Stomach smooth muscle (tissue), 2 donors: Measurements from ENCODE around the gene ADSL.

ENCODE experiments used
- H3K27ac ChIP-seq: one replicate; pipeline ENCODE4 v1.7.0; 2013; ENCODE audit warnings: mild to moderate bottlenecking, low read length, inconsistent platforms
- H3K27me3 ChIP-seq, 2 donors: one replicate each; pipeline ENCODE4 v1.7.0; 2013; ENCODE audit warnings: low read length in 2 of 2; ENCODE audit not compliant: insufficient read depth in 2 of 2, control insufficient read depth in 1 of 2
- H3K36me3 ChIP-seq, 2 donors: one replicate each; pipeline ENCODE4 v1.7.0; 2013; ENCODE audit warnings: low read length in 2 of 2; ENCODE audit not compliant: control insufficient read depth in 2 of 2, insufficient read depth in 2 of 2
- H3K4me1 ChIP-seq: one replicate; pipeline ENCODE4 v1.7.0; 2013; ENCODE audit warnings: low read length; ENCODE audit not compliant: control insufficient read depth, insufficient read depth
- H3K4me3 ChIP-seq, 2 donors: one replicate each; pipeline ENCODE4 v1.7.0; 2013; ENCODE audit warnings: low read length in 2 of 2
- H3K9ac ChIP-seq, 2 donors: one replicate each; pipeline ENCODE4 v1.7.0; 2013; ENCODE audit warnings: low read length in 2 of 2, mild to moderate bottlenecking in 1 of 2
- H3K9me3 ChIP-seq, 2 donors: one replicate each; pipeline ENCODE4 v1.7.0; 2013; ENCODE audit warnings: low read length in 2 of 2; ENCODE audit not compliant: control insufficient read depth in 2 of 2
- donor health status: healthy.
- donor health status: Pancreatic carcinoma.

Gene ADSL

DNA sequence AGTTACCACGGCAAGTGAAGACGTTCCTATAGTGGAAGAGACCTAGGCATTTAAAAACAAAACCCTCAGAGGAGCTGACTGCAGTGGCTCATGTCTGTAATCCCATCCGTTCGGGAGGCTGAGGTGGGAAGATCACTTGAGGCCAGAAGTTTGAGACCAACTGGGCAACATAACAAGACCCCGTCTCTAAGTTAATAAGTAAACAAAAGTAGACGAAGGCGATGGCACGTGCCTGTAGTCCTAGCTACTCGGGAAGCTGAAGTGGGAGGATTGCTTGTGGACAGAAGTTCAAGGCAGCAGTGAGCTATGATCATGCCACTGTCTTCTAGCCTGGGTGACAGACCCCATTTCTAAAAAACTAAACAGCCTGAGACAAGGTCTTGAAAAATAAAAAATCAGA, 3.8 kb upstream of the ADSL start:
- no peaks in the 10 kb centered on the region for H3K27me3 ChIP-seq
- no peak overlapping the region for H3K9ac ChIP-seq
- H3K27ac ChIP-seq = no peak overlapping the region
- peaks cover 0 to 2% of the 10 kb centered on the region in 2 donors for H3K36me3 ChIP-seq
- H3K4me3 ChIP-seq = no peak overlapping the region
- H3K9me3 ChIP-seq = no peaks in the 10 kb centered on the region
- H3K4me1 ChIP-seq = peaks cover 15% of the 10 kb centered on the region

DNA sequence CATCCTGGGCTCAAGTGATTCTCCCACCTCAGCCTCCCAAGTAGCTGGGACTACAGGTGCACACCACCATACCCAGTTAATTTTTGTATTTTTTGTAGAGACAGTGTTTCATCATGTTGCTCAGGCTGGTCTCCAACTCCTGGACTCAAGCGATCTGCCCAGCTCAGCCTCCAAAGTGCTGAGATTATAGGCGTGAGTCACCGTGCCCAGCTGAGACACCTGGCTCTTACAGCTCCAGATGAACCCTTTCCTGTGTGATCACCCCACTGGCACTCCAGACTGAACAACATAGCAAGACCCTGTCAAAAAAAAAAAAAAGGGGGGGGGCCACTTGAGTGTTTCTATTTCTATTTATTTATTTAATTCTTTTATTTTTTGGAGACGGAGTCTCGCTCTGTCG, 1.0 kb upstream of the ADSL start:
- Histone ChIP-seq H3K9ac (no peak overlapping the region), H3K9me3 (no peaks in the 10 kb centered on the region), H3K27ac (no peak overlapping the region), H3K4me1 (peaks cover 24% of the 10 kb centered on the region), H3K4me3 (peak overlapping the region in 1 of 2 donors; percentile 94), H3K27me3 (no peaks in the 10 kb centered on the region), H3K36me3 (peaks cover 3 to 6% of the 10 kb centered on the region in 2 donors)

GRCh38 chr22:40345815-40346184, 500 bp upstream of the ADSL start:
- peak overlapping the region; percentile 77 for H3K27ac ChIP-seq
- peak overlapping the region; percentile 83 to 86 for H3K9ac ChIP-seq
- peaks cover 5 to 6% of the 10 kb centered on the region in 2 donors for H3K36me3 ChIP-seq

DNA sequence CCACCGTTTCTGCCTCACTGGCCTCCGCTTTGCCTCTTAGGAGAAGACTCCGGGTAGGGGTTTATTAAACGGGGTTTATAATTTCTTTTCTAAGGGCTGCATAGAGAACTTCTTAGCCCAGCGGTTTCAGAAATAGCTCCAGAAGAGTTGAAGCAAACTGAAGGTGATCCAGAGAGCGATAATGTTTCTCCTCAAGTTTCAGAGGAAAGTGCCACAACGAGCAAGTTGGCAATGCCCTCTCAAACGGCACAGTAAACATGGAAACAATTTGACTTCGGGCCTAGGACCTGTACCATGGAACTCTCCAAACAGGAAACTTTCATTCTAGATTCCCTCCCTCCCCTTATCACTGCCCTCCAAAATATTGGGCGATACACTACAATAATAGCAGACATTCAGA, 1.0 kb downstream of the ADSL start:
- peak overlapping the region; percentile 83 to 86 for H3K9ac ChIP-seq
- peaks cover 24% of the 10 kb centered on the region for H3K4me1 ChIP-seq
- no peaks in the 10 kb centered on the region for H3K9me3 ChIP-seq
- H3K27ac ChIP-seq = peak overlapping the region; percentile 77
- H3K27me3 ChIP-seq = no peaks in the 10 kb centered on the region
- H3K36me3 ChIP-seq = peaks cover 6 to 10% of the 10 kb centered on the region in 2 donors
- H3K4me3 ChIP-seq = peak overlapping the region; percentile 87 to 94

More at GRCh38 chr22:40345815-40346184, 500 bp upstream of the ADSL start:
- H3K27me3 ChIP-seq = no peaks in the 10 kb centered on the region
- H3K9me3 ChIP-seq = no peaks in the 10 kb centered on the region
- peak overlapping the region; percentile 87 to 94 for H3K4me3 ChIP-seq
- H3K4me1 ChIP-seq = peaks cover 24% of the 10 kb centered on the region

DNA sequence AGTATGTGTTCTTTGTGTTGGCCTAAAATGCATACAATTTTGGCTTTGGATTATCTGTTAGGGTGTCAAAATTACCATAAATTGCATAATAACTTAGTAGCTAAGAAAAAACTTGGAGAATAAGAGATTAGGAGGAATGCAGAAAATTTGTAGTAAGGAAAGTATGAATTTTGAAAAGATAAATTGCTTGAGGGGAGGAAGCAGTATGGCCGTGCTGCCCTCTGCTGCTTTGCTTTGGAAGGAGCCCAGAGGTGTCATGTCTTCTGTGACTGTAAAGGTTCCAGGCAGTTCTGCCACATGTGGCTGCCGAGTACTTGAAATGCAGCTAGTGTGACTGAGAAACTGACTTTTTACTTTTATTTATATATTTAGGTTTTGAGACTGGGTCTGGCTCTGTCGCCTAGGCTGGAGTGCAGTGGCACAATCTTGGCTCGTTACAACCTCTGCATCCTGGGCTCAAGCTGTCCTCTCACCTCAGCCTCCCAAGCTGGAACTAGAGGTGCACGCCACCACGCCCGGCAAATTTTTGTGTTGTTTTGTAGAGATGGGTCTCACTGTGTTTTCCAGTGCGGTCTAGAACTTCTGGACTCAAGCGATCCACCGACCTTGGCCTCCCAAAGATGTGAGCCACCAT, 1.8 kb downstream of the ADSL start:
- peaks cover 24% of the 10 kb centered on the region for H3K4me1 ChIP-seq
- no peak overlapping the region for H3K27ac ChIP-seq
- no peaks in the 10 kb centered on the region for H3K9me3 ChIP-seq
- H3K36me3 ChIP-seq = peaks cover 12 to 18% of the 10 kb centered on the region in 2 donors
- no peaks in the 10 kb centered on the region for H3K27me3 ChIP-seq
- no peak overlapping the region for H3K4me3 ChIP-seq
- no peak overlapping the region for H3K9ac ChIP-seq

- H3K36me3 ChIP-seq = peaks cover 19 to 24% of the 10 kb centered on the region in 2 donors
- H3K9ac ChIP-seq = no peak overlapping the region
- H3K27me3 ChIP-seq = no peaks in the 10 kb centered on the region
- H3K4me1 ChIP-seq = peaks cover 7% of the 10 kb centered on the region
- no peaks in the 10 kb centered on the region for H3K9me3 ChIP-seq
- H3K4me3 ChIP-seq = no peak overlapping the region
- no peak overlapping the region for H3K27ac ChIP-seq
Observed at GRCh38 chr22:40352763-40353162, 6.5 kb downstream of the ADSL start.

DNA sequence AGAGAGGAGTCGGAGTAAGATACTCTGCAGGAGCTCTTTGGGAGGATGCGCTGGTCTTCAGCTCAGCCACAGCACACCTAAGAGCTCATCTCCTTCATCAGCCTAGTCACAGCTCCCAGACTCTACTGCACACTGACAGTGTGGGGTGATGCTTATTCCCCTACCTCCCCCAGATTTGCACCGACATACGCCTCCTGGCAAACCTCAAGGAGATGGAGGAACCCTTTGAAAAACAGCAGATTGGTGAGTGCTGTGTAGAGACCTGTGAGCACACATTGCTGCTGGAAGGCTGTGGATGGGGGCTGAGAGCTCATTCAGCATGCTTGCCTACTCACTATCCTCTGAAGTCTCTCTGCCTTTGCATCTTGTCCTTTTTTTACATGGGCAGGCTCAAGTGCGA, 14.8 kb downstream of the ADSL start:
- H3K36me3 ChIP-seq = peaks cover 61 to 66% of the 10 kb centered on the region in 2 donors

GRCh38 chr22:40363059-40363458, 16.8 kb downstream of the ADSL start:
- Histone ChIP-seq H3K27ac (no peak overlapping the region), H3K4me1 (no peaks in the 10 kb centered on the region), H3K27me3 (no peaks in the 10 kb centered on the region), H3K36me3 (peaks cover 65 to 73% of the 10 kb centered on the region in 2 donors), H3K9ac (no peak overlapping the region), H3K9me3 (no peaks in the 10 kb centered on the region), H3K4me3 (no peak overlapping the region)

More for the DNA sequence above, 14.8 kb downstream of the ADSL start:
- Histone ChIP-seq H3K27me3 (no peaks in the 10 kb centered on the region), H3K27ac (no peak overlapping the region), H3K9me3 (no peaks in the 10 kb centered on the region), H3K9ac (no peak overlapping the region), H3K4me3 (no peak overlapping the region), H3K4me1 (no peaks in the 10 kb centered on the region)

DNA sequence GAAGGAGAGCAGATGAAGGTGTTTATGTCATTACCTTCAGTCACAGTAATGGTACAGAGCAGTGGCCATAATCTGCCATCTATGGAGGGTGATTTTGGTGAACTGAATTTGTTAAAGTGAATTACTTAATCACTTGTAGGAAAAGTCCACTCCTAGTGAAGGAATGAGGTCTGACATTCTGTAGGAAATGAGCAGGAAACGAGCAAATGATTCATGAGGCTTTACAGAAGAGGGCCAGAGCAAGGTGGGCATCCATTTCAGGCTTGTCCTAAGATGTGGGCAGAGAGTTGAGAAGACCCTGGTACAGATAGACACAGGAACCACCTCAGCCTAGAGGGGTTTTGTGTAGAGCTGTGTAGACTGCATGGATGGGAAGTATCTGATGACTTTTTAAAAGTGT, 18.1 kb downstream of the ADSL start:
- Histone ChIP-seq H3K9ac (no peak overlapping the region), H3K9me3 (no peaks in the 10 kb centered on the region), H3K27ac (no peak overlapping the region), H3K4me3 (no peak overlapping the region), H3K36me3 (peaks cover 56 to 66% of the 10 kb centered on the region in 2 donors), H3K4me1 (no peaks in the 10 kb centered on the region), H3K27me3 (no peaks in the 10 kb centered on the region)

GRCh38 chr22:40366068-40366467, 19.8 kb downstream of the ADSL start:
- Histone ChIP-seq H3K36me3 (peaks cover 42 to 53% of the 10 kb centered on the region in 2 donors), H3K27me3 (no peaks in the 10 kb centered on the region)

GRCh38 chr22:40367342-40367741, 21.0 kb downstream of the ADSL start:
- peaks cover 29 to 41% of the 10 kb centered on the region in 2 donors for H3K36me3 ChIP-seq
- H3K9ac ChIP-seq = no peak overlapping the region
- H3K27ac ChIP-seq = no peak overlapping the region
- no peaks in the 10 kb centered on the region for H3K27me3 ChIP-seq
- no peak overlapping the region for H3K4me3 ChIP-seq
- no peaks in the 10 kb centered on the region for H3K9me3 ChIP-seq
- H3K4me1 ChIP-seq = no peaks in the 10 kb centered on the region

More at GRCh38 chr22:40366068-40366467, 19.8 kb downstream of the ADSL start:
- Histone ChIP-seq H3K4me1 (no peaks in the 10 kb centered on the region), H3K27ac (no peak overlapping the region), H3K4me3 (no peak overlapping the region), H3K9me3 (no peaks in the 10 kb centered on the region), H3K9ac (no peak overlapping the region)
